Mesodermal cell (in vitro differentiated cells): ENCODE results near the gene CEL.
"Not testable (repeated sequence)": the region's sequence is repeated elsewhere in the genome, so short reads cannot be mapped to it uniquely, and the experiment has no call there.

Experiments used
- H3K27ac ChIP-seq: 2 replicates; pipeline ENCODE4 v1.7.0; 2013; ENCODE audit warnings: mild to moderate bottlenecking, low read depth, low read length, moderate library complexity; ENCODE audit not compliant: severe bottlenecking
- H3K36me3 ChIP-seq: 2 replicates; pipeline ENCODE4 v1.7.1; 2013; ENCODE audit warnings: mild to moderate bottlenecking, low read length, moderate library complexity; ENCODE audit not compliant: control insufficient read depth, insufficient read depth
- H3K4me1 ChIP-seq: one replicate; pipeline ENCODE4 v1.7.1; 2013; ENCODE audit warnings: mild to moderate bottlenecking, low read length; ENCODE audit not compliant: insufficient read depth, control insufficient read depth, poor library complexity, severe bottlenecking
- H3K4me3 ChIP-seq: 2 replicates; pipeline ENCODE4 v1.7.0; 2013; ENCODE audit warnings: low read length, control low read depth, mild to moderate bottlenecking; ENCODE audit not compliant: insufficient read depth, poor library complexity, severe bottlenecking; ENCODE audit errors: extremely low read depth
- H3K9me3 ChIP-seq: 2 replicates; pipeline ENCODE4 v1.7.1; 2013; ENCODE audit warnings: mild to moderate bottlenecking, low read length, moderate library complexity; ENCODE audit not compliant: control insufficient read depth
- WGBS, 2 experiments: methylation state at CpG; one replicate each; pipeline ENCODE4 v1.1.5; 2013; ENCODE audit warnings: missing lambda C conversion rate in 2 of 2; ENCODE audit not compliant: insufficient coverage in 2 of 2; 5-methylcytosine and 5-hydroxymethylcytosine counted together

CEL gene

DNA sequence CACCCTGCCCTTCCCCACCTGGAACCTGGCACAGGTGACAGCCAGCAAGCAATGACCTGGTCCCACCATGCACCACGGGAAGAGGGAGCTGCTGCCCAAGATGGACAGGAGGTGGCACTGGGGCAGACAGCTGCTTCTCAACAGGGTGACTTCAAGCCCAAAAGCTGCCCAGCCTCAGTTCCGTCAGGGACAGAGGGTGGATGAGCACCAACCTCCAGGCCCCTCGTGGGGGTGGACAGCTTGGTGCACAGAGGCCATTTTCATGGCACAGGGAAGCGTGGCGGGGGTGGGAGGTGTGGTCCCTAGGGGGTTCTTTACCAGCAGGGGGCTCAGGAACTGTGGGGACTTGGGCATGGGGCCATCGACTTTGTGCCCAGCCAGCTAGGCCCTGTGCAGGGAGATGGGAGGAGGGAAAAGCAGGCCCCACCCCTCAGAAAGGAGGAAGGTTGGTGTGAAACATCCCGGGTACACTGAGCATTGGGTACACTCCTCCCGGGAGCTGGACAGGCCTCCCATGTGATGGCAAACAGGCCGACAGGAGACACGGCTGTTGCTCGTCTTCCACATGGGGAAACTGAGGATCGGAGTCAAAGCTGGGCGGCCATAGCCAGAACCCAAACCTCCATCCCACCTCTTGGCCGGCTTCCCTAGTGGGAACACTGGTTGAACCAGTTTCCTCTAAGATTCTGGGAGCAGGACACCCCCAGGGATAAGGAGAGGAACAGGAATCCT lies 1.9 kb downstream of the CEL start:
- WGBS, 2 experiments: 89 to 99% methylated on average over 10 to 12 of the region's 14 CpGs
- Histone ChIP-seq H3K27ac (no peak overlapping the region), H3K4me1 (peaks cover 18% of the 10 kb centered on the region), H3K36me3 (peaks cover 5% of the 10 kb centered on the region), H3K9me3 (no peaks in the 10 kb centered on the region), H3K4me3 (no peak overlapping the region)

DNA sequence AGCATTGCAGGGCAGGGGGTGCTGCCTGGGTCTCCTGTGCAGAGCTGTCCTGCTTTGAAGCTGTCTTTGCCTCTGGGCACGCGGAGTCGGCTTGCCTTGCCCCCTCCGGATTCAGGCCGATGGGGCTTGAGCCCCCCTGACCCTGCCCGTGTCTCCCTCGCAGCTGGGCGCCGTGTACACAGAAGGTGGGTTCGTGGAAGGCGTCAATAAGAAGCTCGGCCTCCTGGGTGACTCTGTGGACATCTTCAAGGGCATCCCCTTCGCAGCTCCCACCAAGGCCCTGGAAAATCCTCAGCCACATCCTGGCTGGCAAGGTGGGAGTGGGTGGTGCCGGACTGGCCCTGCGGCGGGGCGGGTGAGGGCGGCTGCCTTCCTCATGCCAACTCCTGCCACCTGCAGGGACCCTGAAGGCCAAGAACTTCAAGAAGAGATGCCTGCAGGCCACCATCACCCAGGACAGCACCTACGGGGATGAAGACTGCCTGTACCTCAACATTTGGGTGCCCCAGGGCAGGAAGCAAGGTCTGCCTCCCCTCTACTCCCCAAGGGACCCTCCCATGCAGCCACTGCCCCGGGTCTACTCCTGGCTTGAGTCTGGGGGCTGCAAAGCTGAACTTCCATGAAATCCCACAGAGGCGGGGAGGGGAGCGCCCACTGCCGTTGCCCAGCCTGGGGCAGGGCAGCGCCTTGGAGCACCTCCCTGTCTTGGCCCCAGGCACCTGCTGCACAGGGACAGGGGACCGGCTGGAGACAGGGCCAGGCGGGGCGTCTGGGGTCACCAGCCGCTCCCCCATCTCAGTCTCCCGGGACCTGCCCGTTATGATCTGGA lies 2.7 kb downstream of the CEL start:
- Histone ChIP-seq H3K4me3 (no peak overlapping the region), H3K9me3 (no peaks in the 10 kb centered on the region), H3K36me3 (peaks cover 3% of the 10 kb centered on the region), H3K27ac (no peak overlapping the region), H3K4me1 (peaks cover 14% of the 10 kb centered on the region)
- 89 to 97% methylated on average over 25 to 27 of the region's 30 CpGs for WGBS, 2 experiments

DNA sequence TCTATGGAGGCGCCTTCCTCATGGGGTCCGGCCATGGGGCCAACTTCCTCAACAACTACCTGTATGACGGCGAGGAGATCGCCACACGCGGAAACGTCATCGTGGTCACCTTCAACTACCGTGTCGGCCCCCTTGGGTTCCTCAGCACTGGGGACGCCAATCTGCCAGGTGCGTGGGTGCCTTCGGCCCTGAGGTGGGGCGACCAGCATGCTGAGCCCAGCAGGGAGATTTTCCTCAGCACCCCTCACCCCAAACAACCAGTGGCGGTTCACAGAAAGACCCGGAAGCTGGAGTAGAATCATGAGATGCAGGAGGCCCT lies 3.2 kb downstream of the CEL start:
- Histone ChIP-seq H3K27ac (no peak overlapping the region), H3K9me3 (no peaks in the 10 kb centered on the region)
- 94 to 97% methylated on average over 13 of the region's 17 CpGs for WGBS, 2 experiments

DNA sequence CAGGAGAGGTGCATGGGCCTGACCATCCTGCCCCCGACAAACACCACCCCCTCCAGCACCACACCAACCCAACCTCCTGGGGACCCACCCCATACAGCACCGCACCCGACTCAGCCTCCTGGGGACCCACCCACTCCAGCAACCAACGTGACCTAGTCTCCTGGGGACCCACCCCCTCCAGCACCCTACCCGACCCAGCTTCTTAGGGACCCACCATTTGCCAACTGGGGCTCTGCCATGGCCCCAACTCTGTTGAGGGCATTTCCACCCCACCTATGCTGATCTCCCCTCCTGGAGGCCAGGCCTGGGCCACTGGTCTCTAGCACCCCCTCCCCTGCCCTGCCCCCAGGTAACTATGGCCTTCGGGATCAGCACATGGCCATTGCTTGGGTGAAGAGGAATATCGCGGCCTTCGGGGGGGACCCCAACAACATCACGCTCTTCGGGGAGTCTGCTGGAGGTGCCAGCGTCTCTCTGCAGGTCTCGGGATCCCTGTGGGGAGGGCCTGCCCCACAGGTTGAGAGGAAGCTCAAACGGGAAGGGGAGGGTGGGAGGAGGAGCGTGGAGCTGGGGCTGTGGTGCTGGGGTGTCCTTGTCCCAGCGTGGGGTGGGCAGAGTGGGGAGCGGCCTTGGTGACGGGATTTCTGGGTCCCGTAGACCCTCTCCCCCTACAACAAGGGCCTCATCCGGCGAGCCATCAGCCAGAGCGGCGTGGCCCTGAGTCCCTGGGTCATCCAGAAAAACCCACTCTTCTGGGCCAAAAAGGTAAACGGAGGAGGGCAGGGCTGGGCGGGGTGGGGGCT lies 4.6 kb downstream of the CEL start:
- H3K36me3 ChIP-seq: peaks cover 3% of the 10 kb centered on the region
- WGBS, 2 experiments: 92 to 96% methylated on average over 12 to 17 of the region's 25 CpGs

More for the DNA sequence above, 3.2 kb downstream of the CEL start:
- peaks cover 9% of the 10 kb centered on the region for H3K4me1 ChIP-seq
- peaks cover 3% of the 10 kb centered on the region for H3K36me3 ChIP-seq
- H3K4me3 ChIP-seq: no peak overlapping the region

DNA sequence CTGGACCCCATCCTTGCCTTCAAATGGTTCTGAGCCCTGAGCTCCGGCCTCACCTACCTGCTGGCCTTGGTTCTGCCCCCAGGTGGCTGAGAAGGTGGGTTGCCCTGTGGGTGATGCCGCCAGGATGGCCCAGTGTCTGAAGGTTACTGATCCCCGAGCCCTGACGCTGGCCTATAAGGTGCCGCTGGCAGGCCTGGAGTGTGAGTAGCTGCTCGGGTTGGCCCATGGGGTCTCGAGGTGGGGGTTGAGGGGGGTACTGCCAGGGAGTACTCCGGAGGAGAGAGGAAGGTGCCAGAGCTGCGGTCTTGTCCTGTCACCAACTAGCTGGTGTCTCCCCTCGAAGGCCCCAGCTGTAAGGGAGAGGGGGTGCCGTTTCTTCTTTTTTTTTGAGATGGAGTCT lies 5.2 kb downstream of the CEL start:
- Histone ChIP-seq H3K4me3 (no peak overlapping the region), H3K27ac (no peak overlapping the region)
- WGBS, 2 experiments: 98% methylated on average over 9 to 11 of the region's 11 CpGs

More for the DNA sequence above, 4.6 kb downstream of the CEL start:
- Histone ChIP-seq H3K27ac (no peak overlapping the region), H3K4me1 (no peaks in the 10 kb centered on the region), H3K9me3 (no peaks in the 10 kb centered on the region), H3K4me3 (no peak overlapping the region)

DNA sequence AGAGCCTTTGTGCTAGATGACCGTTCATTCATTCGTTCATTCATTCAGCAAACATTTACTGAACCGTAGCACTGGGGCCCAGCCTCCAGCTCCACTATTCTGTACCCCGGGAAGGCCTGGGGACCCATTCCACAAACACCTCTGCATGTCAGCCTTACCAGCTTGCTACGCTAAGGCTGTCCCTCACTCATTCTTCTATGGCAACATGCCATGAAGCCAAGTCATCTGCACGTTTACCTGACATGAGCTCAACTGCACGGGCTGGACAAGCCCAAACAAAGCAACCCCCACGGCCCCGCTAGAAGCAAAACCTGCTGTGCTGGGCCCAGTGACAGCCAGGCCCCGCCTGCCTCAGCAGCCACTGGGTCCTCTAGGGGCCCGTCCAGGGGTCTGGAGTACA lies 6.0 kb downstream of the CEL start:
- no peaks in the 10 kb centered on the region for H3K4me1 ChIP-seq
- WGBS, 2 experiments: 88 to 94% methylated on average over 10 to 11 of the region's 11 CpGs
- H3K36me3 ChIP-seq: peaks cover 3% of the 10 kb centered on the region
- no peak overlapping the region for H3K27ac ChIP-seq
- H3K9me3 ChIP-seq: no peaks in the 10 kb centered on the region
- H3K4me3 ChIP-seq: no peak overlapping the region

More for the DNA sequence above, 5.2 kb downstream of the CEL start:
- no peaks in the 10 kb centered on the region for H3K9me3 ChIP-seq
- no peaks in the 10 kb centered on the region for H3K4me1 ChIP-seq
- H3K36me3 ChIP-seq: peaks cover 3% of the 10 kb centered on the region

DNA sequence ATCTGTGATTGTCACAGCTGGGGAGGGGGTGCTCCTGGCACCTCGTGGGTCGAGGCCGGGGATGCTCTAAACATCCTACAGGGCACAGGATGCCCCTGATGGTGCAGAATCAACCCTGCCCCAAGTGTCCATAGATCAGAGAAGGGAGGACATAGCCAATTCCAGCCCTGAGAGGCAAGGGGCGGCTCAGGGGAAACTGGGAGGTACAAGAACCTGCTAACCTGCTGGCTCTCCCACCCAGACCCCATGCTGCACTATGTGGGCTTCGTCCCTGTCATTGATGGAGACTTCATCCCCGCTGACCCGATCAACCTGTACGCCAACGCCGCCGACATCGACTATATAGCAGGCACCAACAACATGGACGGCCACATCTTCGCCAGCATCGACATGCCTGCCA lies 6.7 kb downstream of the CEL start:
- H3K4me1 ChIP-seq, H3K9me3 ChIP-seq, H3K36me3 ChIP-seq, H3K4me3 ChIP-seq, H3K27ac ChIP-seq: not testable (repeated sequence)
- WGBS, 2 experiments: no CpG with 5 or more reads among the region's 15 CpGs

DNA sequence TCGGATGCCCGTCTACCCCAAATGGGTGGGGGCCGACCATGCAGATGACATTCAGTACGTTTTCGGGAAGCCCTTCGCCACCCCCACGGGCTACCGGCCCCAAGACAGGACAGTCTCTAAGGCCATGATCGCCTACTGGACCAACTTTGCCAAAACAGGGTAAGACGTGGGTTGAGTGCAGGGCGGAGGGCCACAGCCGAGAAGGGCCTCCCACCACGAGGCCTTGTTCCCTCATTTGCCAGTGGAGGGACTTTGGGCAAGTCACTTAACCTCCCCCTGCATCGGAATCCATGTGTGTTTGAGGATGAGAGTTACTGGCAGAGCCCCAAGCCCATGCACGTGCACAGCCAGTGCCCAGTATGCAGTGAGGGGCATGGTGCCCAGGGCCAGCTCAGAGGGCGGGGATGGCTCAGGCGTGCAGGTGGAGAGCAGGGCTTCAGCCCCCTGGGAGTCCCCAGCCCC lies 8.8 kb downstream of the CEL start:
- not testable (repeated sequence) for H3K36me3 ChIP-seq, H3K9me3 ChIP-seq, H3K27ac ChIP-seq, H3K4me3 ChIP-seq, H3K4me1 ChIP-seq
- WGBS, 2 experiments: 95 to 96% methylated on average over 10 to 13 of the region's 17 CpGs

DNA sequence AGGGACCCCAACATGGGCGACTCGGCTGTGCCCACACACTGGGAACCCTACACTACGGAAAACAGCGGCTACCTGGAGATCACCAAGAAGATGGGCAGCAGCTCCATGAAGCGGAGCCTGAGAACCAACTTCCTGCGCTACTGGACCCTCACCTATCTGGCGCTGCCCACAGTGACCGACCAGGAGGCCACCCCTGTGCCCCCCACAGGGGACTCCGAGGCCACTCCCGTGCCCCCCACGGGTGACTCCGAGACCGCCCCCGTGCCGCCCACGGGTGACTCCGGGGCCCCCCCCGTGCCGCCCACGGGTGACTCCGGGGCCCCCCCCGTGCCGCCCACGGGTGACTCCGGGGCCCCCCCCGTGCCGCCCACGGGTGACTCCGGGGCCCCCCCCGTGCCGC lies 9.2 kb downstream of the CEL start:
- not testable (repeated sequence) for H3K4me3 ChIP-seq, H3K27ac ChIP-seq, H3K4me1 ChIP-seq, H3K36me3 ChIP-seq, H3K9me3 ChIP-seq
- WGBS, 2 experiments: 100% methylated on average over 2 of the region's 31 CpGs; no CpG with 5 or more reads in 1 of the 2 experiments

DNA sequence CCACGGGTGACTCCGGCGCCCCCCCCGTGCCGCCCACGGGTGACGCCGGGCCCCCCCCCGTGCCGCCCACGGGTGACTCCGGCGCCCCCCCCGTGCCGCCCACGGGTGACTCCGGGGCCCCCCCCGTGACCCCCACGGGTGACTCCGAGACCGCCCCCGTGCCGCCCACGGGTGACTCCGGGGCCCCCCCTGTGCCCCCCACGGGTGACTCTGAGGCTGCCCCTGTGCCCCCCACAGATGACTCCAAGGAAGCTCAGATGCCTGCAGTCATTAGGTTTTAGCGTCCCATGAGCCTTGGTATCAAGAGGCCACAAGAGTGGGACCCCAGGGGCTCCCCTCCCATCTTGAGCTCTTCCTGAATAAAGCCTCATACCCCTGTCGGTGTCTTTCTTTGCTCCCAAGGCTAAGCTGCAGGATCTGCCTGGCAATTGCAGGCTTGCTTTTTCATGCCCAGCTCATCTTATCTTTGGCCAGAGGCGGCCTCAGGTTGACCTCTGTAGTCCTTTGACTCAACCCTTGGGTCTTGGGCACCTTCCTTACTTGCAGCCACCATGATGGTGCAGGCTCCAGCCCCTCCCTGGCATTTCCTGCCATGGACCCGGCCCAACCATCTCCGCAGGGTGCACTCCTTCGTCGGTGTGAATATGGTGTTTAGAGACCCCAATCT lies 9.8 kb downstream of the CEL start:
- Histone ChIP-seq H3K27ac (no peak overlapping the region), H3K9me3 (no peaks in the 10 kb centered on the region), H3K4me3 (no peak overlapping the region), H3K4me1 (peaks cover 12% of the 10 kb centered on the region), H3K36me3 (no peaks in the 10 kb centered on the region)
- WGBS, 2 experiments: 97 to 98% methylated on average over 22 of the region's 33 CpGs
